Adrenal gland (tissue), 5 donors: ENCODE measurements around the gene PRKCA.

Source experiments
- POLR2A ChIP-seq, 2 donors: fragments of 450-650 bp; IDR thresholded peaks; one replicate each; pipeline ENCODE4 v1.6.1; 2017; ENCODE audit warnings: antibody characterized with exemption in 2 of 2, mild to moderate bottlenecking in 2 of 2, moderate library complexity in 1 of 2
- TF ChIP-seq, protein P1 (sequence below), 6 experiments: fragments of 450-650 bp in 4 of 6; fragments of 200-600 bp in 2 of 6; sonication (generic) in 1 of 6; IDR thresholded peaks; 1 replicate in 5 of 6; 2 replicates in 1 of 6; pipeline versions ENCODE4 v1.5.1 to v1.8.0; 2016 to 2021; ENCODE audit warnings: antibody characterized with exemption in 6 of 6, mild to moderate bottlenecking in 2 of 6, moderate library complexity in 1 of 6
- donor health status: DM: no; HTN: no; CAD: no.

DNA sequence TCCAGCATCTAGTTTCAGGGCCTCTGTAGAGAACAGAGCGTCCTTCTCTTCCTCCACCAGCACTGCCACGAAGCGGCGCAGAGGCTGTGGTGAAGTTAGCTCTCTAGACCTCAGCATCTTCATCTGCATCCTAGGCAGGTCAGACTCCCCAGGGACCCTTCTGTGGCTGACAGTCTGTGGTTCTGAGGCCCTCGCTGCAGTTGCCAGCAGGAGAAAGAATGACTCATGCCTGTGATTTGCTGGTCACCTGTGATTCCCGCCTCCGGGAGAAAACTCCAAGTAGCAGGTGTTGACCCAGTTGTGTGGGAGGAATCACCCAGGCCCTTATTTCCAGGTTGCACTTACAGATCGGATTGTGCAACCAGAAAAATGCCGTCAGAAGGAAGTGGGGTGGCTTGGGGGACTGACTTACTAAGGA lies 415.2 kb downstream of the PRKCA start:
- TF ChIP-seq, protein P1, sequence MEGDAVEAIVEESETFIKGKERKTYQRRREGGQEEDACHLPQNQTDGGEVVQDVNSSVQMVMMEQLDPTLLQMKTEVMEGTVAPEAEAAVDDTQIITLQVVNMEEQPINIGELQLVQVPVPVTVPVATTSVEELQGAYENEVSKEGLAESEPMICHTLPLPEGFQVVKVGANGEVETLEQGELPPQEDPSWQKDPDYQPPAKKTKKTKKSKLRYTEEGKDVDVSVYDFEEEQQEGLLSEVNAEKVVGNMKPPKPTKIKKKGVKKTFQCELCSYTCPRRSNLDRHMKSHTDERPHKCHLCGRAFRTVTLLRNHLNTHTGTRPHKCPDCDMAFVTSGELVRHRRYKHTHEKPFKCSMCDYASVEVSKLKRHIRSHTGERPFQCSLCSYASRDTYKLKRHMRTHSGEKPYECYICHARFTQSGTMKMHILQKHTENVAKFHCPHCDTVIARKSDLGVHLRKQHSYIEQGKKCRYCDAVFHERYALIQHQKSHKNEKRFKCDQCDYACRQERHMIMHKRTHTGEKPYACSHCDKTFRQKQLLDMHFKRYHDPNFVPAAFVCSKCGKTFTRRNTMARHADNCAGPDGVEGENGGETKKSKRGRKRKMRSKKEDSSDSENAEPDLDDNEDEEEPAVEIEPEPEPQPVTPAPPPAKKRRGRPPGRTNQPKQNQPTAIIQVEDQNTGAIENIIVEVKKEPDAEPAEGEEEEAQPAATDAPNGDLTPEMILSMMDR (IDR thresholded peaks at IDR 0.05) = no peak
- no peak for TF ChIP-seq POLR2A (IDR thresholded peaks at IDR 0.05)
